ENCODE measurements around the gene CDCA5.

CDCA5 gene

GRCh38 chr11:65128182-65129145 is 44.6 kb upstream of the CDCA5 start:
- TF ChIP-seq PAX5 (IDR thresholded peaks at IDR 0.05; ENCODE audit: insufficient read depth, low read length, severe bottlenecking) (no peak), TAF1 (IDR thresholded peaks at IDR 0.05; ENCODE audit: low read depth, low read length) (no peak), POLR2A (IDR thresholded peaks at IDR 0.05; ENCODE audit: low read depth, low read length) (peak; percentile 45; the same call in 1 of the 2 replicates), SPI1 (IDR thresholded peaks at IDR 0.05; ENCODE audit: low read depth, low read length) (no peak), POU2F2 (IDR thresholded peaks at IDR 0.05; ENCODE audit: low read depth, low read length) (no peak), POLR2AphosphoS5 (IDR thresholded peaks at IDR 0.05; ENCODE audit: low read depth, low read length) (0 out of 2 replicates have a peak, but pooled peaks have one; percentile 36)
- FAIRE-seq (no peak), DNase-seq (ENCODE audit: insufficient read length, low spot score) (no peak)

DNA sequence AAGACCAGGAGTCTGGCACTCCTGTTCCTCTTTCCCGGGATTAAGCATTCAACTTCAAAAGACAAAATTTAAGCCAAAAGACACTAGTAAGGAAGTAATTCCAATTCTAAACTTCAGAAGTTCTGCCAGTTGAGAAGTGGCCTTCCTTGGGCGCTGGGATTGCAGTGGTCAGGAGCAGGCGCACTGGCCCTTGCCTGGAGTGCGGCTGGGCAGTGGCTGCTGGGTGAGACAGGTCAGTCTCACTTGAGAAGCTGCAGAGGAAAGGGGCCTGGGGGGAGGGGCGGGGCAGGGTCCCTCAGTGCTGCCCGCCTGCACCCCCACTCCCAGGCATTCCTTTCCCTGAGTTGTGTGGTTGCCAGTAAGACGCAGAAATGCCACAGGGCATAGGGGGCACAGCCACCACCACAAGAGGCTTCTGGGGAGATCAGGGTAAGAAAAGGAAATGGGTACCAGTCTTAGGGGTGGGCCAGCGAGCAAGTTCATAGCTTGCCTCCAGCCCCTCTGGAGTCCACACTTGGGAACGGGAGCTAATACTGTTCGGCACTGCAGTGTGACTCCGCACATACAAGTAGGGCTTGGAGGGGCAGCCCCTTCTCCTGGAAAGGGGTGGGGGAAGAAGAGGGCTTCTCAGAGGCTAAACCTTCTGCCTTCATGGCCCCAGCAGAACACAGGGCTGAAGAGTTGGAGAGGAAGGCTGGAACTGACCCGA is 43.8 kb upstream of the CDCA5 start:
- TF ChIP-seq POU2F2 (IDR thresholded peaks at IDR 0.05; ENCODE audit: low read depth, low read length) (no peak), POLR2AphosphoS5 (IDR thresholded peaks at IDR 0.05; ENCODE audit: low read depth, low read length) (no peak; the same call in 1 of the 2 replicates), SPI1 (IDR thresholded peaks at IDR 0.05; ENCODE audit: low read depth, low read length) (no peak)
- DNase-seq (ENCODE audit: insufficient read length, low spot score) (no peak), FAIRE-seq (no peak)

DNA sequence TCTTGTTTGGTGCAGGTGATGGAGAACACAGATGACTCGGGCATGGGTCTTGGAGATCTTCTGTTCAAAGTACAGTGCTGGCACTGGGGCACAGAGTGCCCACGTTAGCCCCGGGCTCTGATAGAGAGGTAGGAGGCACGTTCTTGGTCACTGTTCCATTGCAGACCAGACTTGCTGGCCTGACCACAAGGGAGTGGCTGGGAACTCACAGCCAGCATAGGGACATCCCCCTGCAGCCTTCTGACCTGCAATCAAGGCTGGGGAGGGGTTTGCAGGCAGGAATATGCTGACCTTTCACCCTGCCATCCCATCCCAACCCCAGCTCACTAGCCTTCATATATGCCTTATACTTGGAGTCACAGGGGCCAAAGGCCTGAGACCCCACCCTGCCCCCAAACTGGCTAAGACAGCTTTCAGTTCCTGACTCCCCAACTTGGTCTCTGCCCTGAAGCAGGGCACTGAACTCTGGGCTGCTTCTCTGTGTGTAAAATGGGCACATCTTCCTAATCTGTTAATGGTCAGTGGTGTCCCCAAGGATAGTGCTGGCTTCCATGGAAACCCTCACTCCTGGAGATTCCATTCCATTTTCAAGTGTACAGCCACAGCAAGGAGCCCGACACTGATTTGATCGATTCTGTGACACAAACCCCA is 42.9 kb upstream of the CDCA5 start:
- no peak for FAIRE-seq
- no peak for DNase-seq (ENCODE audit: insufficient read length, low spot score)
- no peak for TF ChIP-seq TAF1 (IDR thresholded peaks at IDR 0.05; ENCODE audit: low read depth, low read length)
- peak; percentile 51; the same call in 1 of the 2 replicates for TF ChIP-seq POLR2AphosphoS5 (IDR thresholded peaks at IDR 0.05; ENCODE audit: low read depth, low read length)

- no peak for FAIRE-seq
- no peak for DNase-seq (ENCODE audit: insufficient read length, low spot score)
- TF ChIP-seq PAX5 (IDR thresholded peaks at IDR 0.05; ENCODE audit: insufficient read depth, low read length, severe bottlenecking) = no peak
- TF ChIP-seq SPI1 (IDR thresholded peaks at IDR 0.05; ENCODE audit: low read depth, low read length) = no peak
- no peak for TF ChIP-seq POLR2AphosphoS5 (IDR thresholded peaks at IDR 0.05; ENCODE audit: low read depth, low read length)
- no peak for TF ChIP-seq POU2F2 (IDR thresholded peaks at IDR 0.05; ENCODE audit: low read depth, low read length)
- TF ChIP-seq POLR2A (IDR thresholded peaks at IDR 0.05; ENCODE audit: low read depth, low read length) = no peak
- TF ChIP-seq TAF1 (IDR thresholded peaks at IDR 0.05; ENCODE audit: low read depth, low read length) = no peak
Measured at GRCh38 chr11:65125197-65126056, 41.6 kb upstream of the CDCA5 start.

DNA sequence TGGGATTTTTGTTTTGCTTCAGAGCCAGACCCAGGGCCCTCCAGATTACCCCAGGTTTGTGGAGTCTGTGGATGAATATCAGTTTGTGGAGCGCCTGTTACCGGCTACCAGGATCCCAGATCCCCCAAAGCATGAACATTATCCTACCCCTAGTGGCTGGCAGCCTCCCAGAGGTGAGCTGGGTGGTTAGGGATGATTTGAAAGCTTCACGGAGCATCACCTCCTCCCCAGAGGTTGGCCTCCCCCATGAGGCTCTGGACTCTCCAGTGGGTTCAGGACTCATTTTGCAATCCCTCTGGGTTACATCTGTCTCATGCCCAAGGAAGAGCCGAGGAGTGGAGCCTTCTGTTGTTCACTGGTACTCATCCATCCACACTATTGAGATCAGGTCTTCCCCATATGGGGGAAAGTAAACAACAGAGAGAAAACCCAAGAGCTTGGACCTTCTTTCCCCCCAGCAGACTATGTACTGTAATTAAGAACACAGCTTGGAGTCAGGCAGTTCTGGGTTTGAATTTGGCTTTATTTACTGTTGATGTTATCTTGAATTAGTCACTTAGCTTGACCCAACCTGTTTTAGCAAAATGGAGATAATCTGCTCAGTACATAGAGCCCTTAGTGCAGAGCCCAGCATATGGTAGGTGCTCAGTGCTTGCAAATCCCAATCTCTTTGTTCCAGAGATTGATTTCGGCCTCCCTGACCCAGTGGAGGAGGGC is 40.8 kb upstream of the CDCA5 start:
- TF ChIP-seq PAX5 (IDR thresholded peaks at IDR 0.05; ENCODE audit: insufficient read depth, low read length, severe bottlenecking) (no peak), POU2F2 (IDR thresholded peaks at IDR 0.05; ENCODE audit: low read depth, low read length) (no peak), TAF1 (IDR thresholded peaks at IDR 0.05; ENCODE audit: low read depth, low read length) (no peak)
- DNase-seq (ENCODE audit: insufficient read length, low spot score) = no peak
- FAIRE-seq = no peak

- TF ChIP-seq TAF1 (IDR thresholded peaks at IDR 0.05; ENCODE audit: low read depth, low read length) = peak; percentile 95
- TF ChIP-seq POLR2AphosphoS5 (IDR thresholded peaks at IDR 0.05; ENCODE audit: low read depth, low read length) = peak; percentile 91
- peak; percentile 92 for TF ChIP-seq POLR2A (IDR thresholded peaks at IDR 0.05; ENCODE audit: low read depth, low read length)
- no peak for TF ChIP-seq PAX5 (IDR thresholded peaks at IDR 0.05; ENCODE audit: insufficient read depth, low read length, severe bottlenecking)
- TF ChIP-seq POU2F2 (IDR thresholded peaks at IDR 0.05; ENCODE audit: low read depth, low read length) = peak; percentile 52; the same call in 1 of the 2 replicates
- peak; percentile 72 for TF ChIP-seq SPI1 (IDR thresholded peaks at IDR 0.05; ENCODE audit: low read depth, low read length)
- peak; percentile 100 for FAIRE-seq
- peak; percentile 95 for DNase-seq (ENCODE audit: insufficient read length, low spot score)
Measured at GRCh38 chr11:65121865-65122696, 38.2 kb upstream of the CDCA5 start, which contains the start of the genes FAU and MRPL49. Gene FAU, minus strand, starts transcription at chr11:65122134. Its CDS starts 321 bp downstream, at chr11:65121813. Gene MRPL49, plus strand, starts transcription at chr11:65122321. Its CDS starts 26 bp downstream, at chr11:65122347.

GRCh38 chr11:65121447-65121864 is 37.6 kb upstream of the CDCA5 start:
- FAIRE-seq = peak; percentile 76
- TF ChIP-seq PAX5 (IDR thresholded peaks at IDR 0.05; ENCODE audit: insufficient read depth, low read length, severe bottlenecking) (no peak), POLR2A (IDR thresholded peaks at IDR 0.05; ENCODE audit: low read depth, low read length) (no peak), SPI1 (IDR thresholded peaks at IDR 0.05; ENCODE audit: low read depth, low read length) (no peak)
- no peak for DNase-seq (ENCODE audit: insufficient read length, low spot score)

DNA sequence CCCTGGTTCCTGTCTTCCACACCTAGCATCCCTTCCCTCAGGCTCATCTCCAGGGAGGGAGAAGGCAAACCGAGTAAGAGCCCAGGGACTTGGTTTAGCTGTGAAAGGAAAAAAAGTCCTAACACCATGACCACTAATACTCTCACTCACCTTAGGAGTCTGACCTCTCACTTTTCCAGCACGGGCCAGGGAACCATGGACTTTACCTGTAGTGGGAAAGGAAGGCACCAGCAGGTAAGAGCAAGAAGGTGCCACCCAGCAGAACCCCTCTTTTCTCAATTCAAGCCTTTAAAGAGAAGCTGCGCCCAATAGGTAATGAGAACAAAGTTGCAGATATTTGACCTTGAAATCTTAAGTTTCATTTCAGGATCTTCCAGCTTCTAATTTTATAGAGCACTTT is 37.0 kb upstream of the CDCA5 start:
- TF ChIP-seq POLR2AphosphoS5 (IDR thresholded peaks at IDR 0.05; ENCODE audit: low read depth, low read length) = 0 out of 2 replicates have a peak, but pooled peaks have one; percentile 18
- no peak for TF ChIP-seq PAX5 (IDR thresholded peaks at IDR 0.05; ENCODE audit: insufficient read depth, low read length, severe bottlenecking)
- DNase-seq (ENCODE audit: insufficient read length, low spot score) (no peak), FAIRE-seq (no peak)

All from GM12891 (cell line).